Measurements from ENCODE around the gene CFAP210.

CFAP210 gene

GRCh38 chr2:169667583-169667982 lies 26.6 kb downstream of the CFAP210 start:
- ChIA-PET POLR2A (no interaction called here), CTCF (interaction anchor here (1.0 to 1.5 kb wide), 4 partner anchors 10 to 38 kb away, joined by 3 to 6 read pairs (median 4); no protein-coding TSS in a partner anchor)

DNA sequence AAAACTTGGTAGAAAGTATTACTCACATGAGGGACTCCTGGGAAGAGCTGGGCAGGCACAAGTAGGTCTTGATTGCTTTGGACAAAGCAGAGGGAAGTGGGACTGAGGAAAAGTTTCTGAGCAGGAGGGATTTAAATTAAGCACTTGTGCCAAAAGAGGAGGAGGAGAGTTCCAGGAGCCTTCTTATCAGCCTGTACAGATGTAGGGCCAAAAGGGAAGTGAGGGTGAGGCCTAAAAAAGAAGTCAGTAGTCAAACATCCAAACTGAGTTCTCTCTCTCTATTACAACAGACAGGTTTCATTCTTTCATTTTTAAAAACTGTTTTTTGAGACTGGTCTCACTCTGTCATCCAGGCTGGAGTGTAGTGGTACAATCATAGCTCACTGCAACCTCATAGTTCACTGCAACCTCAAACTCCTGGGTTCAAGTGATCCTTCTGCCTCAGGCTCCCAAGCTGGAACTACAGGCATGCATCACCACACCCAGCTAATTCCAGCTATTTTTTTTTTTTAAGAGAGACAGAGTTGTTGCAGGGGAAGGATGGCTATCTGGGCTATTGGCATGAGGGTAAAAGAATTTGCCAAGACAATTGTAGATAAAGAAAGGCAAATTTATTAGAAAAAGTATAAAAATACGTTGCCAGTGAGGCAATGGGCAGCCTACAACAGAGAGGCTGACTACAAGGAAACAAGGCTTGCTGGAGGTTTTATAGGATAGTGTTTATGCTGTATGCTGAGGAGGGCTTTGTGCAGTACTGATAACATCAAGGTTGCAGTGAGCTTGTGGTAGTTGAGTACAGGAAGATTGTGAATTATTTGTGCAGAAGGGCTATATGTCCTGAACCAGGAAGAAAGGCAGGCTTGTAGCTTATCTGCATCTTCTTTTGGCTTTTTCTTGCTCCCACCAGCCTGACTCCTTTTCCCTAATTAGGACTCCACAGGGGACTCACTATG lies 29.0 kb downstream of the CFAP210 start:
- DNase-seq (ENCODE audit: extremely low spot score), result no peak
- ChIA-PET POLR2A (no interaction called here), CTCF (no interaction called here)
- no peak for TF ChIP-seq CTCF (IDR thresholded peaks at IDR 0.05; ENCODE audit: control extremely low read depth, extremely low read depth, low read depth, missing control alignments)

More at GRCh38 chr2:169667583-169667982, 26.6 kb downstream of the CFAP210 start:
- no peak for DNase-seq (ENCODE audit: extremely low spot score)
- no peak for TF ChIP-seq CTCF (IDR thresholded peaks at IDR 0.05; ENCODE audit: control extremely low read depth, extremely low read depth, low read depth, missing control alignments)

DNA sequence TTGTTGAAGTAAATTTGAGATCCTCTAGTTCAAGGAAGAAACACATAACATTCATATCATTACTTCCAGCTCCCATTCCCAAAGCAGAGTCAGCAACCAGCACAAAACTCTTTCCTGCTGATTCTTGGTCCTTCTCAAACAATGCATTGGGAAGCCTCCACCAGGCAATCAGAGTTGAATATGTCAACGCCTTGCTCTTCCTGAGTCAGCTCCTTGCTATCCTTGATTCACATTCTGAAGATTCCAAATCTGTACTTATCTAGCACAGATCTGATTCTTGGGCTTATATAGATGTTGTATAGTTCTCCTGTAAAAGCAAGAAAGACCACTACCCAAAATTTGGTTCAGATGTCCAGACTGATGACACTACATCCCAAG lies 29.6 kb downstream of the CFAP210 start:
- CTCF ChIA-PET, result interaction anchor here (1.4 kb wide), 1 partner anchor 8 kb away, joined by 3 read pairs; no protein-coding TSS in a partner anchor
- no peak for DNase-seq (ENCODE audit: extremely low spot score)
- no peak for TF ChIP-seq CTCF (IDR thresholded peaks at IDR 0.05; ENCODE audit: control extremely low read depth, extremely low read depth, low read depth, missing control alignments)
- POLR2A ChIA-PET, result no interaction called here

DNA sequence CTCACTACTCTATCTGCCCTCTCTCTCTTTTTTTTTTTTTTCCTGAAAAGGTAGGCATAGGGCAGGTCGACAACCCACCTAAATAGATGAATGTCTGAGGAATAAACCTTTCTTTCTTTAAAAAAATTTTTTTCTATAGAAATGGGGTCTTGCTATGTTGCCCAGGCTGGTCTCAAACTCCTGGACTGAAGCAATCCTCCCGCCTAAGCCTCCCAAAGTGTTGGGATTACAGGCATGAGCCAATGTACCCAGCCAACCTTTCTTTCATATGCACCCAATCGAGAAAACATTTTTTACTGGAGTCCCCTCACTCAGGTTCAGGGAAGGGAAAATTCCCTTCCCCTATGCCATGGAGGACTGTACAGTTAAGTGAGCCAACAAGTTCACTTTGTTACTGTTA lies 31.0 kb downstream of the CFAP210 start:
- ChIA-PET CTCF (interaction anchor here (0.7 to 1.4 kb wide), 2 partner anchors 9 to 20 kb away, joined by 3 read pairs; no protein-coding TSS in a partner anchor), POLR2A (no interaction called here)
- no peak for DNase-seq (ENCODE audit: extremely low spot score)
- TF ChIP-seq CTCF (IDR thresholded peaks at IDR 0.05; ENCODE audit: control extremely low read depth, extremely low read depth, low read depth, missing control alignments), result no peak

DNA sequence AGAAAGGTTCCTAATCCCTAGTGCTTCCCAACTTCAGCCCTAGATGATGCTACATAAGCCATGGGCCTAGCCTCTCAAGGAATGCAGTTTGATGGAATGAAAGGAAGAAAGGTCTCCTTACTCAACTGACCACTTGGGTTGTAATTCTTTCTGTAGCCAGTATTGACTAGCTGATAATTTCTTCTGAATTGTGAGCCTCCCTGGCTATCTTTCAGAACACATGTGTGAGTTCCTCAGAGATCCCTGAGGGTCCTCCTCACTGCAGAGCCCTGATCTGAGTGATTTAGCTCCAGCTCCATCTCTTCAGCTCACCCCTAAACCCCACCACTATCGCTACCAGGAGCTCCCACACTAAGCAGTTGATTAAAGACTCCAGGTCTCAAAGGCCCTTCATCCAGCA lies 31.5 kb downstream of the CFAP210 start:
- ChIA-PET CTCF (no interaction called here), POLR2A (no interaction called here)
- no peak for TF ChIP-seq CTCF (IDR thresholded peaks at IDR 0.05; ENCODE audit: control extremely low read depth, extremely low read depth, low read depth, missing control alignments)
- DNase-seq (ENCODE audit: extremely low spot score), result no peak

DNA sequence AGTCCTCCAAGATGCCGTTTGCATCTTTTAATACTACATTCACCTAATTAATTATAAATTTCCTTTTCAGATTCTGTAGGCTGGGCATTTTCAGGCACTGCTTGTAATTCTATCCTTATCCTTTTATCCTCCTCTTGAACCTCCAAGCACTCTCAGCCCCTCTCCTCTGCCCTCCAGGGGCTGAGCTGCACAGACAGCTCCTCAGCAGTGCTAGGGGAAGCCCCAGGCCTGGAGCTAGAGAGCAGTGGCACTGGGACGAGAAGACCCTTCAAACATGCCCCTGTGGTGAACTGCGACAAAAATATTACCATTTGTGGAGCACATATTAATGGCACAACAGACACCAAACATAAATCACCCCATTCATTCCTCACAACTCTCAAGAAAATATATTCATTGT lies 32.9 kb downstream of the CFAP210 start:
- ChIA-PET POLR2A (no interaction called here), CTCF (interaction anchor here (0.8 to 0.9 kb wide), 2 partner anchors 9 to 41 kb away, joined by 3 to 4 read pairs; no protein-coding TSS in a partner anchor)
- no peak for TF ChIP-seq CTCF (IDR thresholded peaks at IDR 0.05; ENCODE audit: control extremely low read depth, extremely low read depth, low read depth, missing control alignments)
- DNase-seq (ENCODE audit: extremely low spot score), result no peak

Measured in GM10248 (cell line).